GM13977 (cell line): Measurements from ENCODE around the gene TK2.

ENCODE experiments used
- DNase-seq: peaks from one replicate; pipeline ENCODE4 v3.0.0; 2012; ENCODE audit warnings: low spot score
- CTCF ChIP-seq: IDR thresholded peaks from 2 replicates; pipeline ENCODE4 v1.5.1; 2012; ENCODE audit warnings: mild to moderate bottlenecking, control low read depth; ENCODE audit not compliant: insufficient read depth; ENCODE audit errors: extremely low read depth, missing control alignments
- in situ Hi-C: fragments of 300-500 bp; cut with MboI; formaldehyde crosslinking; loops from one replicate; pipeline ENCODE4 v1.12.0; 2022; ENCODE audit warnings: low sequenced_read_pairs, low pct_unique_long_range_greater_than_20kb, mixed read lengths, inconsistent platforms; ENCODE audit not compliant: unreplicated experiment

The TK2 gene

GRCh38 chr16:66528294-66528693 is 21.6 kb downstream of the TK2 start:
- DNase-seq: no peak
- in situ Hi-C loops: no loop called here
- no peak for TF ChIP-seq CTCF

- no peak for DNase-seq
- in situ Hi-C loops: no loop called here
- TF ChIP-seq CTCF: no peak
These were observed 24.3 kb downstream of the TK2 start for GRCh38 chr16:66525396-66526180.

DNA sequence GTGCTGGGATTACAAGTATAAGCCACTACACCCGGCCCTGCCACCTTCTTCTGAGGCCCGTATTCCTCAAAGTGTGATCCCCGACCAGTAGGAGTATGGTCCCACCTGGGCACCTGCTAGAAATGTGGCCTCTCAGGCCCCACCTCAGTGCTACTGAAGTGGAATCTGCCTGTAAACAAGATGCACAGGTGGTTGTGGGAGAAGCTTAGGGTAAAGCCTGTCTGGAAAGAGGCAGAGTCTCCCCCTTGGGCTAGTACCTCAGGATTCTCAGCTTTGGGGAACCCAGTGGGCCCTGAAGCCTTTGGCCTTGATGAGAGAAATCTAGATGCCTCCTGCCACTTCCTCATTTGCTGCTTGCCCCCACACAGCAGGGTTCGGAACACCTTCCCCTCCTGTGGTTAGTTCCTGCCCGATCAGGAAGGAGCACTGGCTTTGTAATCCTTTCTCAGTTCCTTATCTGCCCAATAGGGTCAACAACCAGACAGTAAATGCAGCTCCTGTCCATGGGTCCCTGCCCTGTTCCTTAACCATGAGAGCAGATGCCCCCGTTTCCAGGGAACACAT is 25.2 kb downstream of the TK2 start:
- DNase-seq: peak; percentile 49
- TF ChIP-seq CTCF: no peak
- in situ Hi-C loops: no loop called here

DNA sequence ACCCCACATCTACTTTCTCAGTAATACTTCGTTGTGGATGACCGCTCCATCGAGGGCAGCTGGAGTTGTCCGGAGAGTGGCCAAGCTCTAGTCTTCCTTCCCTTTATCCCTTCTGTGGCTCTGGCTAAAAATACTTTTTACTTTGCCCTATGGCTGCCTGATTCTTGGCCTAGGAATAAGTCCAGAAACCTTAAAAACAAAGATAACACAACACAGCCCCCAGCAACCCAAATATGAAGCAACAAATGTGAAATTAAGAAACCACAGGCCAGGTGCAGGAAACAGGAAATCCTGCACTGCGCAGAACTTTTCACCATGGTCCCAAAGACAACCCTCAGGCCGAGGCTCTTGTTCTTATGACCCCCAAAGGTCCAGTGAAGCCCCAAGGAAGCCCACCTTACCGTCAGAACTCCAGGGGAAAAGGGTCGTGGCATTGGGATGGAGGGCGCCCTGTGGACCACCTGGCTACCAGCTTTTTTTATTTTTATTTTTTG is 26.0 kb downstream of the TK2 start:
- in situ Hi-C loops: no loop called here
- TF ChIP-seq CTCF: no peak
- no peak for DNase-seq

DNA sequence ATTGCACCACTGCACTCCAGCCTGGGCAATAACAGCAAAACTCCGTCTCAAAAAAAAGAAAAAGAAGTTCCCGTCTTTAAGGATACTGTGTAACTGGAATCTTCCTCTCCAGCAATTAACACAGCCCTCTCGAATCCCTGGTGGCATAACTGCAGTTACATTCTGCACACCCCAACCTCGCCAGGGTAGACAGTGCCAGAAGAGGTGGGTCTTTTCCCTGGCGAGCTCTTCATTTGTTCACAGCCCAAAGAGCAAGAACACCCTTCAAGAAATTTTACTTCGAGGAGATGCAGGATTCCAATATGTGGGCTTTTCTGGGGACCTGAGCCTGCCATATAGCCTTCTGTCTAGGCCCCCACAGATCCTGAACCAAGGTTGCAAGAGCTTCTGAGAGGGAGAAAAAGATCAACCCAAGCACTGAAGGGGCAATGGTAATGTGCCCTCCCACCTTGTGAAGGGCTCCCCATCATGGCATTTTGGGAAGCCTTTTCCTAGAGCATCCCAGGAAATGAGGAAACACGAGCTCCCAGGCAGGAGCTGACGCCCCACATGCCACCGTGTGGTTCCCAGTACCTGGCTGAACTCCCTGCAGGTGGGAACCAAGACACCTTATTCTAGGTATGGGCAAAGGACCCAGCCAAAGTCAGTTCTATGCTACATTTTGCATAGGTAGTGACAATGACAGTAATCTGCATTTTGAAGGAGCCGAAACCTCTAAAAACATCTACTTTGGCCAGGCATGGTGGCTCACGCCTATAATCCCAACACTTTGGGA is 26.9 kb downstream of the TK2 start:
- no peak for TF ChIP-seq CTCF
- in situ Hi-C loops: no loop called here
- no peak for DNase-seq

DNA sequence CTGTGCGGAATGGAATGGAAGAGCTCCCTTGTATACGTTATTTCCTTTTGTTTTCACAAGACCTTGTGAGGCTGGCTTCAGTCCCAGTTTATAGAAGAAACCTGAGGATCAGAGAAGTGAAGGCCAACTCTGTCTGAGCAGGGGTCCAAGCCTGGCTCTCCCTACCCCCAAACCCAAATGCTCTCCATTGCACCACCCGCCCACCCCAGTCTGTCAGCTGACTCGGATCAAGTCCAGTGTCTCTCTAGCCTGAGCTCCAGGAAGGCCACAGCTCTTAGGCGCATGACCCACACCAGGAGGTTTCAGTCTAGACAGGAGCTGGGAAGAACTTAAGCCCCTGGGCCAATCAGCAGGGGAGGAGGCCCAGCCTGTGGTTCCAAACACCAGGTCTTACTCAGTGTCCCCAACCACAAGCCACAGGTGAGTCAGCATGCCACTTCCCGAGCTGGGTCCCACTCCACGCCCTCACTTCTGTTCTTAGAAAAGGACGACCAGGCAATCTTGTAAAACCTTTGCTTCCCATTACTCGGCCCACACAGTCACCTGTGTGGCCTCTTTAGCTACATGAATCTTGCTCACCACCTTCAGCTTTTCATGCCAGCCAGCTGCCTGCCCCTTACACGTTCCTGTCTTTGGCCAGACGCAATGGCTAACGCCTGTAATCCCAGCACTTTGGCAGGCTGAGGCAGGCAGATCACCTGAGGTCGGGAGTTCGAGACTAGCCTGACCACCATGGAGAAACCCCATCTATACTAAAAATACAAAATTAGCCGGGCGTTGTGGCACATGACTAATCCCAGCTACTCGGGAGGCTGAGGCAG is 27.8 kb downstream of the TK2 start:
- peak; percentile 34 for DNase-seq
- in situ Hi-C loops: no loop called here
- TF ChIP-seq CTCF: no peak
